ENCODE results near the gene PBX4. TPM values are rescaled to one million over a fixed set of nuclear protein-coding genes. Genes with fewer than 3 reads are reported as not detected.
"Not testable (repeated sequence)": the region's sequence is repeated elsewhere in the genome, so short reads cannot be mapped to it uniquely, and the experiment has no call there.

Gene PBX4
- total RNA-seq, 4 donors from 2014 or later: 0.42 to 4.5 (median 0.68) TPM

- 67 to 100% methylated on average over 1 of the region's 1 CpG for WGBS, 2 donors (ENCODE audit: low coverage in 1 of 2)
- no peaks in the 10 kb centered on the region for H3K36me3 ChIP-seq
- TF ChIP-seq CTCF (IDR thresholded peaks at IDR 0.05) (no peak), POLR2AphosphoS5 (IDR thresholded peaks at IDR 0.05) (no peak), POLR2A (IDR thresholded peaks at IDR 0.05) (no peak), EP300 (IDR thresholded peaks at IDR 0.05) (no peak)
- no peaks in the 10 kb centered on the region for H3K4me1 ChIP-seq
- H3K27me3 ChIP-seq: peaks cover 12% of the 10 kb centered on the region
- ATAC-seq: no peak
- no peak overlapping the region for H3K4me3 ChIP-seq
- no peak overlapping the region for H3K27ac ChIP-seq
- no peaks in the 10 kb centered on the region for H3K9me3 ChIP-seq
Measured at GRCh38 chr19:19606021-19606420, 12.5 kb downstream of the PBX4 start.

GRCh38 chr19:19602713-19603324 is 15.7 kb downstream of the PBX4 start:
- TF ChIP-seq POLR2A (IDR thresholded peaks at IDR 0.05) (no peak), CTCF (IDR thresholded peaks at IDR 0.05) (no peak), POLR2AphosphoS5 (IDR thresholded peaks at IDR 0.05) (no peak), EP300 (IDR thresholded peaks at IDR 0.05) (no peak)
- Histone ChIP-seq H3K36me3 (no peaks in the 10 kb centered on the region), H3K27me3 (peaks cover 6% of the 10 kb centered on the region), H3K4me1 (no peaks in the 10 kb centered on the region), H3K27ac (no peak overlapping the region), H3K9me3 (no peaks in the 10 kb centered on the region), H3K4me3 (no peak overlapping the region)
- ATAC-seq: no peak
- 51 to 57% methylated on average over 3 of the region's 3 CpGs for WGBS, 2 donors (ENCODE audit: low coverage in 1 of 2)

- TF ChIP-seq POLR2A (IDR thresholded peaks at IDR 0.05) (no peak), CTCF (IDR thresholded peaks at IDR 0.05) (no peak), POLR2AphosphoS5 (IDR thresholded peaks at IDR 0.05) (no peak), EP300 (IDR thresholded peaks at IDR 0.05) (no peak)
- H3K4me1 ChIP-seq: no peaks in the 10 kb centered on the region
- H3K36me3 ChIP-seq: no peaks in the 10 kb centered on the region
- 85 to 86% methylated on average over 8 to 9 of the region's 9 CpGs for WGBS, 2 donors (ENCODE audit: low coverage in 1 of 2)
- H3K4me3 ChIP-seq: no peak overlapping the region
- H3K27me3 ChIP-seq: peaks cover 6% of the 10 kb centered on the region
- H3K27ac ChIP-seq: no peak overlapping the region
- ATAC-seq: no peak
- H3K9me3 ChIP-seq: no peaks in the 10 kb centered on the region
Measured at GRCh38 chr19:19602136-19602712, 16.3 kb downstream of the PBX4 start.

GRCh38 chr19:19600793-19601330 is 17.6 kb downstream of the PBX4 start:
- H3K27ac ChIP-seq: no peak overlapping the region
- no peak overlapping the region for H3K4me3 ChIP-seq
- peaks cover 6% of the 10 kb centered on the region for H3K27me3 ChIP-seq
- WGBS, 2 donors (ENCODE audit: low coverage in 1 of 2): 67% methylated on average over 1 of the region's 1 CpG; no CpG with 5 or more reads in 1 of the 2 donors
- no peak for TF ChIP-seq EP300 (IDR thresholded peaks at IDR 0.05)
- no peaks in the 10 kb centered on the region for H3K4me1 ChIP-seq
- no peaks in the 10 kb centered on the region for H3K9me3 ChIP-seq
- ATAC-seq: no peak
- no peaks in the 10 kb centered on the region for H3K36me3 ChIP-seq

- not testable (repeated sequence) for ATAC-seq, H3K36me3 ChIP-seq, H3K27me3 ChIP-seq, H3K4me1 ChIP-seq, H3K4me3 ChIP-seq, H3K27ac ChIP-seq, H3K9me3 ChIP-seq
- WGBS, 2 donors (ENCODE audit: low coverage in 1 of 2): 86 to 90% methylated on average over 2 to 12 of the region's 20 CpGs
Measured at GRCh38 chr19:19598728-19599451, 19.6 kb downstream of the PBX4 start.

All from gastroesophageal sphincter (tissue), 4 donors.